Breast epithelium (tissue), 3 donors: ENCODE measurements around the gene TMEM164.

Experiments
- POLR2A ChIP-seq: fragments of 450-650 bp; IDR thresholded peaks from one replicate; pipeline ENCODE4 v1.6.1; 2016; ENCODE audit warnings: antibody characterized with exemption, mild to moderate bottlenecking, moderate library complexity
- TF ChIP-seq, protein P1 (sequence below), 3 donors: fragments of 450-650 bp; IDR thresholded peaks; one replicate each; pipeline ENCODE4 v1.5.1; 2016 to 2017; ENCODE audit warnings: antibody characterized with exemption in 3 of 3, mild to moderate bottlenecking in 3 of 3, moderate library complexity in 3 of 3

DNA sequence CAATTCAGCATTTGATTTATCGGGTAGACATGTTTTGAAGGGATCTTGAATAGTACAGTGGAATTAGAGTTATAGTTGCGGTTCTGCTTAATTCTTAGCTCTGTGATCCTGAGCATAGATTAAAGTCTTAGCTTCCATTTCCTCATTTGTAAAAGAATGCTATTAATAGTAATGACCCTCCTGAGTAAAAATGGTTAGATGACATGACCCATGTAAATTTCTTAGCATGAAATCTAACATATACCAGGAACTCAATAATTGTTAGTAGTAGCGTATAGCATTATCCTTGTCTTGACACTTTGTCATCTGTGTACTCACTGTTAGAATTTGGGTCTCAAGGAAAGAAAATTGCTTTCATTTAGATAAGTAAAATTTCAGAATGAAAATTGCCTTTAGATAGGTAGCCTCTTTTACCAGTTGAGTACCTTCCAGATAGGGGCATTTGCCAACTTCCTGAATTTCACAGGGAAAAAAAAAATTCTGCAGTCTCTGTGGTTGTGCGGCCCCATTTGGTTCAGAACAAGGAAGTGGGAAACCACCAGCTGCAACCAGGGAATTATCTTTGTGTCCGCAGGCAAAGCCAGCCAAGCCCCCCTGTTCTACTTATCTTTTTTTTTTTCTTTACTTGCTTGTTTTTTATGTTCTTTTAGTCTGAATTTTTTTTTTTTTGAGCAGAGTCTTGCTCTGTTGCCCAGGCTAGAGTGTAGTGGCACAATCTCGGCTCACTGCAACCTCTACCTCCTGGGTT is 86.9 kb downstream of the TMEM164 start:
- TF ChIP-seq, protein P1, sequence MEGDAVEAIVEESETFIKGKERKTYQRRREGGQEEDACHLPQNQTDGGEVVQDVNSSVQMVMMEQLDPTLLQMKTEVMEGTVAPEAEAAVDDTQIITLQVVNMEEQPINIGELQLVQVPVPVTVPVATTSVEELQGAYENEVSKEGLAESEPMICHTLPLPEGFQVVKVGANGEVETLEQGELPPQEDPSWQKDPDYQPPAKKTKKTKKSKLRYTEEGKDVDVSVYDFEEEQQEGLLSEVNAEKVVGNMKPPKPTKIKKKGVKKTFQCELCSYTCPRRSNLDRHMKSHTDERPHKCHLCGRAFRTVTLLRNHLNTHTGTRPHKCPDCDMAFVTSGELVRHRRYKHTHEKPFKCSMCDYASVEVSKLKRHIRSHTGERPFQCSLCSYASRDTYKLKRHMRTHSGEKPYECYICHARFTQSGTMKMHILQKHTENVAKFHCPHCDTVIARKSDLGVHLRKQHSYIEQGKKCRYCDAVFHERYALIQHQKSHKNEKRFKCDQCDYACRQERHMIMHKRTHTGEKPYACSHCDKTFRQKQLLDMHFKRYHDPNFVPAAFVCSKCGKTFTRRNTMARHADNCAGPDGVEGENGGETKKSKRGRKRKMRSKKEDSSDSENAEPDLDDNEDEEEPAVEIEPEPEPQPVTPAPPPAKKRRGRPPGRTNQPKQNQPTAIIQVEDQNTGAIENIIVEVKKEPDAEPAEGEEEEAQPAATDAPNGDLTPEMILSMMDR (IDR thresholded peaks at IDR 0.05): no peak
- no peak for TF ChIP-seq POLR2A
